Keratinocyte (primary cell): Measurements from ENCODE around the gene ARFRP1.

ENCODE experiments used
- EZH2 ChIP-seq: IDR thresholded peaks from one replicate; pipeline ENCODE4 v1.6.1; 2012; ENCODE audit warnings: inconsistent platforms, mild to moderate bottlenecking, low read length, moderate library complexity
- TF ChIP-seq, protein P1 (sequence below), 3 experiments: IDR thresholded peaks in 1 of 3; conservative IDR thresholded peaks in 1 of 3; optimal IDR thresholded peaks in 1 of 3; 2 replicates in 2 of 3; 3 replicates in 1 of 3; pipeline versions ENCODE3 to v1.5.1; 2011; ENCODE audit warnings: low read length in 3 of 3, mild to moderate bottlenecking in 3 of 3, moderate library complexity in 2 of 3, control low read depth in 1 of 3, inconsistent platforms in 1 of 3; ENCODE audit not compliant: insufficient read depth in 2 of 3; ENCODE audit errors: extremely low read depth in 1 of 3

DNA sequence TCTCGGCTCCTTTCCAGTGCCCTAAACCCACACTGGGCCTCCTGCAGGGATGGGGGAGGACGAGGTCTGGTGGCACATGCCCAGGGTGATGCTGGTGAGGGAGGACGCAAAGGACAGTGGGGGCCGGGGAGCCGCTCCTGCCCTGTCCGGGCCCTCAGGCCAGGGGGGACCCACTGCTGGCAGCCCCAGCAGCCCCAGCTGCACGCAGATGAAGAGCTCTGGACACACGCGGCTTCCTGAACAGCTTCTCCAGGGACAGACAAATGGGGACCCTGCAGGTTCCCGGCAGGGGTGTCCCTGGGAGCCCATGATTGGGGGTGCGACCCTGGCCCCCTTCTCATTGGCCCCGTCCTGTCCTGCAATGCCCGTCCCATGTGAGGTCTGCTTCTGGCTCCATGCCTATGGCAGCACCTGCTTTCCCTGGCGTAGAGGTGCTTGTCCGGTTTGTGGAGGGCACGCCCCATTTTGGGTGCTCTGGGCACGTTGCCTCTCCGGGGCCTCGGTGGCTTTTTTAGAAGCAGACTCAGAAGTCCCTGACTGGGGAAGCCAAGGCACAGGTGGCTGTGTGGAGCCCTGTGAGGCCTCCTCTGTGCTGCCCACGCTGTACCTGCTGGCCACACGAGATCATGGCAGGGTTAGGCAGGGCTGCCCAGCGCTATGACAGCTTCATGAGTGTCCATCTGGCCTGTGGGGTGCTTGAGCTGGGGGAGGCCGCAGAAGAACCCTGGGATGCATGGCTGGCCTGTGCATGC is 26.7 kb downstream of the ARFRP1 start:
- TF ChIP-seq, protein P1, sequence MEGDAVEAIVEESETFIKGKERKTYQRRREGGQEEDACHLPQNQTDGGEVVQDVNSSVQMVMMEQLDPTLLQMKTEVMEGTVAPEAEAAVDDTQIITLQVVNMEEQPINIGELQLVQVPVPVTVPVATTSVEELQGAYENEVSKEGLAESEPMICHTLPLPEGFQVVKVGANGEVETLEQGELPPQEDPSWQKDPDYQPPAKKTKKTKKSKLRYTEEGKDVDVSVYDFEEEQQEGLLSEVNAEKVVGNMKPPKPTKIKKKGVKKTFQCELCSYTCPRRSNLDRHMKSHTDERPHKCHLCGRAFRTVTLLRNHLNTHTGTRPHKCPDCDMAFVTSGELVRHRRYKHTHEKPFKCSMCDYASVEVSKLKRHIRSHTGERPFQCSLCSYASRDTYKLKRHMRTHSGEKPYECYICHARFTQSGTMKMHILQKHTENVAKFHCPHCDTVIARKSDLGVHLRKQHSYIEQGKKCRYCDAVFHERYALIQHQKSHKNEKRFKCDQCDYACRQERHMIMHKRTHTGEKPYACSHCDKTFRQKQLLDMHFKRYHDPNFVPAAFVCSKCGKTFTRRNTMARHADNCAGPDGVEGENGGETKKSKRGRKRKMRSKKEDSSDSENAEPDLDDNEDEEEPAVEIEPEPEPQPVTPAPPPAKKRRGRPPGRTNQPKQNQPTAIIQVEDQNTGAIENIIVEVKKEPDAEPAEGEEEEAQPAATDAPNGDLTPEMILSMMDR (optimal IDR thresholded peaks at IDR 0.05 in 1 of 3, IDR thresholded peaks at IDR 0.05 in 1 of 3, conservative IDR thresholded peaks at IDR 0.05 in 1 of 3; ENCODE audit: extremely low read depth in 1 of 3, insufficient read depth in 2 of 3, low read length in 3 of 3): no peak
- no peak for TF ChIP-seq EZH2
